22Rv1 (cell line): ENCODE measurements around the gene SLC9B1.
"Not testable (repeated sequence)": the region's sequence is repeated elsewhere in the genome, so short reads cannot be mapped to it uniquely, and the experiment has no call there.

Experiments
- H3K27ac ChIP-seq: fragments of 450-650 bp; 2 replicates; pipeline ENCODE4 v1.5.1; 2017
- ZFX ChIP-seq: fragments of 450-650 bp; IDR thresholded peaks from 2 replicates; pipeline ENCODE4 v1.6.1; 2017; ENCODE audit warnings: antibody characterized with exemption, borderline replicate concordance
- TF ChIP-seq, protein P1 (sequence below): fragments of 450-650 bp; IDR thresholded peaks from 2 replicates; pipeline ENCODE4 v1.5.1; 2017; ENCODE audit warnings: mild to moderate bottlenecking

The SLC9B1 gene

GRCh38 chr4:102959496-102959895 is 60.0 kb downstream of the SLC9B1 start:
- H3K27ac ChIP-seq: no peak overlapping the region
- TF ChIP-seq ZFX: no peak
- TF ChIP-seq, protein P1, sequence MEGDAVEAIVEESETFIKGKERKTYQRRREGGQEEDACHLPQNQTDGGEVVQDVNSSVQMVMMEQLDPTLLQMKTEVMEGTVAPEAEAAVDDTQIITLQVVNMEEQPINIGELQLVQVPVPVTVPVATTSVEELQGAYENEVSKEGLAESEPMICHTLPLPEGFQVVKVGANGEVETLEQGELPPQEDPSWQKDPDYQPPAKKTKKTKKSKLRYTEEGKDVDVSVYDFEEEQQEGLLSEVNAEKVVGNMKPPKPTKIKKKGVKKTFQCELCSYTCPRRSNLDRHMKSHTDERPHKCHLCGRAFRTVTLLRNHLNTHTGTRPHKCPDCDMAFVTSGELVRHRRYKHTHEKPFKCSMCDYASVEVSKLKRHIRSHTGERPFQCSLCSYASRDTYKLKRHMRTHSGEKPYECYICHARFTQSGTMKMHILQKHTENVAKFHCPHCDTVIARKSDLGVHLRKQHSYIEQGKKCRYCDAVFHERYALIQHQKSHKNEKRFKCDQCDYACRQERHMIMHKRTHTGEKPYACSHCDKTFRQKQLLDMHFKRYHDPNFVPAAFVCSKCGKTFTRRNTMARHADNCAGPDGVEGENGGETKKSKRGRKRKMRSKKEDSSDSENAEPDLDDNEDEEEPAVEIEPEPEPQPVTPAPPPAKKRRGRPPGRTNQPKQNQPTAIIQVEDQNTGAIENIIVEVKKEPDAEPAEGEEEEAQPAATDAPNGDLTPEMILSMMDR: no peak

- no peak overlapping the region for H3K27ac ChIP-seq
- no peak for TF ChIP-seq ZFX
- TF ChIP-seq, protein P1: no peak
Observed at GRCh38 chr4:102945066-102945465, 74.4 kb downstream of the SLC9B1 start.

DNA sequence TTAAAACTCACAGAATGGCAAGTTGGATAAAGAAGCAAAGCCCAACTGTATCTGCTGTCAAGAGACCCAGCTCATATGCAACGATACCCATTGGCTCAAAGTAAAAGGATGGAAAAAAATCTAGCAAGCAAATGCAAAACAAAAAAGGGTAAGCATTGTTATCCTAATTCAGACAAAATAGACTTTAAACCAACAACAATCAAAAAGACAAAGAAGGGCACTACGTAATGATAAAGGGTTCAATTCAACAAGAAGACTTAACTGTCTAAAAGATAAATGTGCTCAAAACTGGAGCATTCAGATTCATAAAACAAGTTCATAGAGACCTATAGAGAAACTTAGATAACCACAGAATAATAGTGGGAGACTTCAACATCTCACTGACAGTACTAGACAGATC is 81.4 kb downstream of the SLC9B1 start:
- not testable (repeated sequence) for H3K27ac ChIP-seq

- H3K27ac ChIP-seq: no peak overlapping the region
- TF ChIP-seq, protein P1: no peak
- no peak for TF ChIP-seq ZFX
Observed at GRCh38 chr4:102935716-102936115, 83.8 kb downstream of the SLC9B1 start.

DNA sequence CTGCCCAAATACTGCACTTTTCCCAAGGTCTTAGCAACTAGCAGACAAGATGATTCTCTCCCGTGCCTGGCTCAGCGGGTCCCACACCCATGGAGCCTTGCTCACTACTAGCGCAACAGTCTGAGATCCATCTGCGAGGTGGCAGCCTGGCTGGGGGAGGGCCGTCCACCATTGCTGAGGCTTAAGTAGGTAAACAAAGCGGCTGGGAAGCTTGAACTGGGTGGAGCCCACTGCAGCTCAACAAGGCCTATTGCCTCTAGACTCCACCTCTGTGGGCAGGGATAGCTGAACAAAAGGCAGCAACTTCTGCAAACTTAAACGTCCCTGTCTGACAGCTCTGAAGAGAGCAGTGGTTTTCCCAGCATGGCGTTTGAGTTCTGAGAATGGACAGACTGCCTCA is 99.8 kb downstream of the SLC9B1 start:
- not testable (repeated sequence) for H3K27ac ChIP-seq

- no peak overlapping the region for H3K27ac ChIP-seq
- no peak for TF ChIP-seq ZFX
- TF ChIP-seq, protein P1: no peak
Observed at GRCh38 chr4:102918859-102919258, 100.6 kb downstream of the SLC9B1 start.

DNA sequence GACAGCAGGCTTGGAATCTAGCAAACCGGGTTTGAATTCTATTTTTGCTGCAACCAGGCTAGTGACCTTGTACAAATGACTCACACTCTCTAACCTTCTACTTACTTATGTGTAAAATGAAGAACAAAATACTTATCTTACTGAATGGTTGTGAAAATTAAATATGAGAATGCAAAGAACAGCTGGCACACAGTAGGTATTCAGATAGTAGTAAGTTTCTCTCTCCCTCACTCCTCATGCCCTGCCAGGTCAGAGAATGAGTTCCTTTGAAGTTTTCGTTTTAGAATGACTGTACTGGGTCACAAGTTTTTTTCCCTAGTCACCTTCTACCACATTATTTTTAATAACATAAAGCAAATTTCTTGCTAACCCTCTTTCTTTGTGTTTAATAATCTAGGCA is 117.7 kb downstream of the SLC9B1 start:
- TF ChIP-seq, protein P1: no peak
- TF ChIP-seq ZFX: no peak
- H3K27ac ChIP-seq: peak overlapping the region; percentile 45; the same call in 1 of the 2 replicates

GRCh38 chr4:102897610-102898009 is 121.9 kb downstream of the SLC9B1 start:
- not testable (repeated sequence) for H3K27ac ChIP-seq

DNA sequence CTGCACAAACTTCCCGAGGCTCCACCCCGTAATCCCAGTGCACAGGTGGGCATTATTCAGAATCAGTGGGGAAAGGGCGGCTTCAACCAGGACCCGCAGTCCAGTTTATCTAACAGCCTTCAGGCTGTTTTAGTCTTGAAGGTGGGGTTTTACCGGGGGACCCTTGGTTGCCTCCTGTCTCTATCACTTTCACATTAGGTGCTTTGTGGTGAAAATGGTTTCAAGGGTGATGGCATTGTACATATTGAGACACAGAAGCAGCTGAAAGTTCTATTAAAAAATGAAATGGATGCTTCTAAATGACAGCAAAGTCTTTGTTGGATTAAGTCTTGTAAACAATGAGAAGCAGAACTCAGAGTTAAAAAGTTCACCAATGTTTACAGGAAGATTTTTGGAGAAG is 123.0 kb downstream of the SLC9B1 start:
- not testable (repeated sequence) for H3K27ac ChIP-seq

DNA sequence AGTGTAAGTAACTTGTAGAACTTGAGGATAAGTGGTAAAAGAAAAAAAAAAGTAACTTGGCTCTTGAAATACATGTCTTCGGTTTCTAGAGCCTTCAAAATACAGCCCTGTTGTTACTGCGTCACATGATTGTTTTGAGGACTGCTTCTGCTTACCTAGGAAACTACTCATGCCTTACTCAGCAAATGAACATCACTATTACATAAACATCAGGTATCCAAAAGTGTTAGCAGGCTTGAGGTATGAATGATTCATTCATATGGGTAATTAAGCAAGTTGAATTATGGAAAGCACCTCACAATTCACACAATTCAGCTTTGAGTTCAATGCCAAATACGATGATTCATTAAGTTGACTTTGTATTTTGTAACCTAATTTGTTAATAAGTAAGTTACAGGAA is 129.6 kb downstream of the SLC9B1 start:
- H3K27ac ChIP-seq: not testable (repeated sequence)

GRCh38 chr4:102888570-102888969 is 130.9 kb downstream of the SLC9B1 start:
- not testable (repeated sequence) for H3K27ac ChIP-seq
